ENCODE results near the gene DUSP3. TPM values are rescaled to one million over a fixed set of nuclear protein-coding genes. Genes with fewer than 3 reads are reported as not detected.

Gene DUSP3
- total RNA-seq, 1 donor from 2014 or later: 77.5 TPM

DNA sequence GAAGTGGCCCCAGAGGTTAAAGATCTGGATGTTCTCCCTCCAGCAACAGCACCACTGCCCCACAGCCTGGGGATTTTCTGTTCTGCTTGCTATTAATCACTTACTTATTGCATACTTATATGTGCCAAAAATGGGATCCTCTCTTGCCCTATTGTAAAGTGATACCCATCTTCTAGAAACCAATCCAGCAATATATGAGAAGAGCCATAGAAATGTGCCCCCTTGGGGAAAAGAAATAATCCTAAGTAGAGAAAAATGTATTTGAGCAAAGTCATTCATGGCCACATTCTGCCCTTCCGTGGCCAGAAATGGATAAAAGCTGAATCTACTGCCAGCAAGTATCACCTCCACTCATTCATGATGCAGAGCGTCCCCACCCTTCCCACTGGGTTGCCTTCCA, 41.1 kb downstream of the DUSP3 start:
- no peak for DNase-seq (ENCODE audit: extremely low read depth, low read depth, low spot score)

DNA sequence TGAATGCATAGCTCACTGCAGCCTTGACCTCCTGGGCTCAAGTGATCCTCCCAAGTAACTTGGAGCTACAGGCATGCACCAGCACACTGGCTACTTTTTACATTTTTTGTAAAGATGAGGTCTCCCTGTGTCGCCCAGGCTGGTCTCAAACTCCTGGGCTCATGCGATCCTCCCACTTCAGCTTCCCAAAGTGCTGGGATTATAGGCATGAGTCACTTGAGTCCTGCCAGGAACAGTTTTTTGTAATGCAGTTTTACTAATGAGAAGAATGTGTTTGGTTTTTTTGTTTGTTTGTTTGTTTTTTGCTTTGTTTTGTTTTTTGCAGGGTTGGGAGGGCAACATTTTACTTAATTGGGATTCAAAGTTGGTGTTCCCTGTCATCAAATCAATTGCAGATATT, 42.4 kb downstream of the DUSP3 start:
- no peak for DNase-seq (ENCODE audit: extremely low read depth, low read depth, low spot score)

DNA sequence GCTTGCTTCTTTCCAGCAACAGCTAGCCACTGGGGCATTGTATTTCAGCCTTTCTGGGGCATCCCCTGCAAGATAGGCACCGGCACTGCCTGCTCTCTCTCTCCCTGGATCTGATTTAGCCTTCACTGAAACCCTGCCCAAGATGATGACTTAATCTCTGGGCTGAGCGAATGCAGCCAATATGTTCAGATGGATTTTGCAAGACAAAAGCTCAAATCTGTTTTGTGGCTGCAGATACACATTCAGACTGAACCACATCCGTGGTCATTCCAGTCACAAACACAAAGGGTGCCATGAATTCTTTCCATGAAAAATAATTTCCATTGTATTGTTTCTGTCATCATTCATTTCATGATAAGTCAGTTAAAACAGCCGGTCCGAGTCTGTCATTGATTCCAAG, 44.4 kb downstream of the DUSP3 start:
- DNase-seq (ENCODE audit: extremely low read depth, low read depth, low spot score): no peak

DNA sequence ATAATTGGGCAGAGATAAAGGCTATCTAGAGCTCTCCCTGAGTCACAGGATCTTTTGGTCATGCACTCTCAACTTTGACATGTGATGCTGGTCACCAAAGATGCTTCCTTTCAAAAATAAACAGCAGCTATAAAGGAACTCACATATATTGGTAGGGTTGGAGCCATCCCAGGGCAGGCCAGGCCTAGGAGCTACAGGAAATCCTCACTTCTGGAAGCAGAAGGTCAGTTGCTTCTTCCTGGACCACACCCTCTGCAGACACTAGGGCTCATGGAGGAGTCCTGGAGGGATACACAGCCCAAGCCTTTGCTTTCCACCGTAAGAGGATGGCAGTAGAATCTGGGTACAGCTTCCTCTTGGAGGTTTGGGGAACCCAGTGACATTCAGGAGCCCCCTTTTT, 44.8 kb downstream of the DUSP3 start:
- DNase-seq (ENCODE audit: extremely low read depth, low read depth, low spot score): no peak

DNA sequence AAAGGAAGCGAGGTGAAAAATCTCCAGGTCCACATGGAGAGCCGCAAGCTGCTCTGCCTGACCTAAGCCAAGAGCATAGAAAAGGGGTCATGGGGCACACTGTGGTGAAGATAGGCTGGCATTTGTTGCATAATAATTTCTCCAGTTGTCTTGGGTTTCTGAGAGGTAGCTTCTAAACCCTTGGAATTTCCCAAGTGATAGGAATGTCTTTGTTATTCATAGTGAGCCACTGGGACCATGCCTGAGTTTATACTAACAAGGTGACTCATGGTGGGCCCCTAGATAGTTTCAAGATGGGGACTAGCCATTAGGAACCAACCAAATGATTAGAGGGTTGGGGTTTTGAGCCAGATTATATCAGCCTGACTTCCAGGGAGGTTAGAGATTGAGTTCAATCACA, 45.8 kb downstream of the DUSP3 start:
- no peak for DNase-seq (ENCODE audit: extremely low read depth, low read depth, low spot score)

DNA sequence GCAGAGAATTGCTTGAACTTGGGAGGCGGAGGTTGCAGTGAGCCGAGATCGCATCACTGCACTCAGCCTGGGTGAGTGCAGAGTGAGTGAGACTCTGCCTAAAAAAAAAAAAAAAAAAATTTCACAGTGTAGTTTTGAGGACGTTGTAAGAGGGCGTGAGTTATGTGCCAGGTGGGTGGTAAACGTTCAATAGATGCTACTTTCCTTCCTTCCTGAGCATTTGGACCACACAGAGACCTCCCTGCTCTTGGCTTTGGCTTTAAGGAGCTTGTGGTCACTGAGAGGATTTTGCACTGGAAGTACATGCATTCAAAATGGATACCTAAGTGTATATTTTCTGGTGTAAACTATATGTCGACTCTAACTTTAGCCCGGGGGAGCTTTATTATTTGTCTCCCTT, 50.7 kb downstream of the DUSP3 start:
- no peak for DNase-seq (ENCODE audit: extremely low read depth, low read depth, low spot score)

DNA sequence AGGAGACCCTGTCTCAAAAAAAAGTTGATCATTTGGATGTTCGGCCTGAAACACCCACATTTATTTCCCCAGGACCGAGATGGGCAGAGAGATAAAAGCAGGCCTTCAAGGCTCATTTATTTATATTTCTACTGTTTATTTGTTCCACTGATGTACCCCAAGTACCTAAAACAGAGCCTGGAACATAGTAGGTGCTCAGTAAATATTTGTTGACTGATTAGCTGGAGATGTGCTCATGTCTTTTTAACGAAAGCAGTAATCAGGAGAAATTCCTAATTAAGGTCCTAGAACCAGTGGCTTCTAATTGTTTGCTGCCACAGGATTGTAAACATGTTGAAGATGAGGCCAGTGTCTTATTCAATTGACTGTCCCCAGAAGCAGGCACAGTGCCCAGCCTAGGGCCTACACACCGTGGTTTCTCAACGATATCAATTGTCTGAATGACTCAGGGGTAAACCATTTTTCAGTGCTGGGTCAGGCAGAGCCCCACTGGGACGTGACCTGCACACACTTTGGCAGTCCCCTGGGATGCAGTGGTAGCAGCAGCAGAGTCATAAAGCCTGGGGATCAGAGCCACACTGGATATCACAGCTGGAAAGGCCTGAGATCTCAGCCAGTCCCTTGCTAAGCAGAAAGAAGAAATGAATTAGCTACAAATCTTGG, 54.9 kb downstream of the DUSP3 start:
- DNase-seq (ENCODE audit: extremely low read depth, low read depth, low spot score): no peak

DNA sequence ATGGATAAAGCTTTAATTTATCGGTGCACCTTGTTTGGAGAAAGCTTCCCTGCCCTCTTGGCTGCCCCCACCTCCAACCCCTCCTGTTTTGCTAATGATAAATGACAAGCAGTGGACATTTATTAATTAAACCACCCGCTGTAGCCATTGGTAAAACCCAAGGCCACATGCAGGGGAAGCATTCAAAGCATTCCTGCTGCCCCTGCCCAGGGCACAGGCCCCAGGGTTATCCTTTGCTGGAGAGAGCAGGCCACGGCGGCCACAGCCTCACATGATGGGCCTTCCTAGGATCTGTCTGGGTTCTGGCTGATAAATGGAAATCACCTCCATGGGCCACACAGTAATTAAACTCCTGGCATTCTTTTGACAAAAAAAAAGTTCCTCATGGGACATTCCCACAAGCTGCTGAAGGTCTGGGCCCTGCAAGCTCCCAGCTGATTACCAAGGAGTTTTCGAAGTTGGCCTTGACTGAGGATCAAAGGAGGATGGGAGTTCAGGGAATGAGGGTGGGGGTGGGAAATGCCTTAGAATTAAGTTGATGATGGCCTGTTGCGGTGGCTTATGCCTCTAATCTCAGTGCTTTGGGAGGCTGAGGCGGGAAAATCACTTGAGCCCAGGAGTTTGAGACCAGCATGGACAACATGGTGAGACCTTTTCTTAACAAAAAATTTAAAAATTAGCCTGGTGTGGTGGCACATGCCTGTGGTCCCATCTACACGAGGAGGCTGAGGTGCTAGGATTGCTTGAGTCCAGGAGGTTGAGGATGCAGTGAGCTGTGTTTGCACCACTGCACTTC, 55.7 kb downstream of the DUSP3 start:
- no peak for DNase-seq (ENCODE audit: extremely low read depth, low read depth, low spot score)

DNA sequence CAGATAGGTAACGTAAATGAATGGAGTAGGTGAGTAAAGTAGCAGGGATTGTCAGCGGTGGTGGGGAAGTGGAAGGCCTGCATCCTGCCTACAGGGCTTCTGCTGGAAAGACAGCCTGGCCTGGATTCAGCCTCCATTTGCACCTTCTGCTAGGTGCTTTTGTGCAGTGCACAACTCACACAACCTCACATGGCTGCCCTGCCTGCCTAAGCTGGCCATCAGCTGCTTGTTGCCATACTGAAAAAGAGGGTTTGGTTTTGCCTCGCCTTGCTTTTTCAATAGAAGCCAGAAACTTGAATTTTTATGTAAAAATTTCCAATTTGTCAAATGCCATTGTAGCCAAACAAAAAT, 56.5 kb downstream of the DUSP3 start:
- no peak for DNase-seq (ENCODE audit: extremely low read depth, low read depth, low spot score)

DNA sequence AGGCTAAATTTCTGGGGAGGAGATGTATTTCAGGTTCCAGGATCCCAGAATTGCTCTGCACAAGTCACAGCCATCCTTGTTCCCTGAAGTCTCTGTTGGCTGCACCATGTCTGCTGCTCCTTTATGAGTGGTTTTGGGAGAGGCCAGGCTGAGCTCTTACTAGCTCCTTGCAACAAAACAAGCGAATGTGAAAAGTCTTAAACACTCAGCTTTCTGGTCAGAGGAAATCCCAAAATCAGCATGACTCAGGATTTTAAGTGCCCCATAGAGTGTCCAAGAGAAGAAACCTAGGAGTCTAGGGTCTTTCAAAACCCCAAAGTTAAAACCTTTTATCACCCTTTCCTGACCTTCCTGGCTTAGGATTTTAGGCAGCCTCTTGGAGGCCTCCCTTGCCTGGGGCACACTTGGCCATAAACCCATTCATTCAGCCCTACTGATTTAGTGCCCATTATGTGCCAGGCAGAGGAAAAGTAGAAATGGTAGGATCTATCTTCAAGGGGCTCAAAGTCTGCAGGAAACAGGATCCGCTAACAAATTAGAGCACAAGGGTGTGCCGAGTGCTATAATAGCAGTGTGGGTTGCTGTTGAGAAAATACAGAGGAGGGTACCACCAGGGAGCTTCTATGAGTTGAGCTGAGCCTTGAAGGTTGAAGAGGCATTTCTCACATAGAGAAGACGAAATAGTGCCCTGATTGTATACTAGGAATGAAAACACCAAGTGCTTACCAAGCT, 57.1 kb downstream of the DUSP3 start:
- DNase-seq (ENCODE audit: extremely low read depth, low read depth, low spot score): no peak

DNA sequence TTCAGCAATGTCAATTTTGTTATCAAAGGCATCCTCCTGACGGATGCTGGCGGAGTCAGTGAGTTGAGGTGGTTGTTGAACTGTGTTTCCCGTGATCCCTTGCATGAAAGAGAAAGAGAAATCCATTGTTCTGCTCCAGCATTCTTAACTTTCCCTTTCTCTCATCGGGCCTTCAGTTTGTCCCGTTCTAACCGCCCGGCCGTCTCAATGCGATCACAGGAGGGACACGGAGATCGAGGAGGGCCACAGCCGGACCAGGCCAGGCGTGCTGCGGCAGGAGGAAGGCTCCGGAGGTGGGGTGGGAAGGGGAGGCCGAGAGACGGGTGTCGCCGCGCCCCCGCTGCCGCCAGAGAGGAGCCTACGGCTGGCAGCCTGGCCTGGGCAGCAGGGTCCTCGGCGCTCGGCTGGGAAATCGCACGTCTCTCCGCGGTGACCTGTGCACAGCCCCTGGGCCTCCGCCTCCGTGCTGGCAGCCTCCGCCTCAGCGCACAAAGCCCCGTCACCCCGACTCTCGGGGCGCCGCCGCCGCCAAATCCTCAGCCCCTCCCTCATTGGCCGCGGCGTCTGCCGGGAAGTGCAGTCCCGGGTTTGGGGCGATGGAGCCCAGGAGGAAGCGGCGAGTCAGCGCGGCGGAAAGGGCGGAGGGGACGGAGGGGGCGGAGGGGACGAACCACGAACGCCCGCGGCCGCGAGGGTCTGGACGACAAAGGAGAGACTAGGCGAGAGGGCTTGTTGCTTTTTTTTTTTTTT, 58.3 kb downstream of the DUSP3 start:
- DNase-seq (ENCODE audit: extremely low read depth, low read depth, low spot score): no peak

DNA sequence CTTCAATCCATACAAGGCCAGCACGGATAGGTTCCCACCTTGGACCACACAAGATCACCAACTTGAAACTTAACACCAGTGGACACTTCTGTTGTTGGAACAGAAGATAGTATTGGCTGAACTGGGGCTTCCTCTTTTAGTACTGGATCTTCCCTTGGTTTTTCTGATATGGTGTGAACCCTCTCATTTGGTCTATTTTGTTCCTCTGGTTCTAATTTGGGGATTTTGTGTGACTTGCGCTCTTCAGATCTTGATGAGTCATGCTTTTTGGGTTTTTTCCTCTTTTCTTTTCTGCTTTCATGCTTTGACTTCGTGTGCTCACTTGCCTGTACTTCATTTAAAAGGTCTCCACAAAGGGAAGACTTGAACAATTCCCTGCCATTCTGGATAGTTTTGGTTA, 59.2 kb downstream of the DUSP3 start:
- no peak for DNase-seq (ENCODE audit: extremely low read depth, low read depth, low spot score)

DNA sequence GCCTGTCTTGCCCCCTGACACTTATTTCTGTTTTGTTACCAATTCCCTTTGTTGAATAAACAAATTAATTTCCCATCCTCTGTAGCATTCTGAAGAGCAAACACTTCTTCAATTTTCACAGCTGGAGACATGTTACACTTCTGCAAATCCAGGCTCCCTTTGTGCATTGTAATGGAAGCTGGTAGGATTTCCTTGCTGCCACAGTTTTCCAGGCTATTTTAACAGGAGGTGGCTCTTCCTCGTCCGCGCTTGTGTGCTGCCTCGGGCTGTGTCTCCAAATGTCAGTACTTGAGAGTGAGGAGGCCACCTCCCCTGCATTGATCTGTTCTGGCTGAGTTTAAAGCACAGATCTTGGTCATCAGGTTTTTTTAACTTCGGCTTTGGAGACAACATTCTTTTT, 60.2 kb downstream of the DUSP3 start:
- DNase-seq (ENCODE audit: extremely low read depth, low read depth, low spot score): no peak

DNA sequence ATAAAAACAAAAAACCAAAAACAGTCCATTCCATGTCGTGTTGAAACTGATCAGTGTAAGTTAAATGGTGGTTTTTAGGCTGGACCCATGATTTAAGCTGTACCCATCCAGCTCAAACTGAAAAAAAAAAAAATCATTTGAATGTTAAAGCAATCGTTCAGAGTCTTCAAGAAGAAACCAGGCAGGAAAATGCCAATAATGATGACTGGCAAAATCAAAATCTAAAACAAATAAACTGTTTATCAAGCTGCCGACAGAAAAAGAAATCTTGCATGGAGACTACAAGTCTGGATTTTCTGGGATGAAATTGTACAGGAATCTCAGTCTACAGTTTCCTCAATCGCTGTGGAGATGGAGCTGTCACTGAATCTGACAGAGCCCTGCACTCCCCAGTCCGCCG, 60.9 kb downstream of the DUSP3 start:
- DNase-seq (ENCODE audit: extremely low read depth, low read depth, low spot score): no peak

Other genes with a start within 250 kb of the DUSP3 start
- gene ETV4, start 232.6 kb downstream of the DUSP3 start, total RNA-seq: 14.2 and 22.4 TPM in 2 replicates
- 1.9 TPM in 1 of 2 replicates, not detected in the other for gene MEOX1, start 117.1 kb downstream of the DUSP3 start, total RNA-seq
- not detected in 2 replicates for gene SOST, start 20.2 kb downstream of the DUSP3 start, total RNA-seq
- gene CFAP97D1, start 1.5 kb upstream of the DUSP3 start, total RNA-seq: not detected in 2 replicates
- 3.6 and 4.1 TPM in 2 replicates for gene MPP3, start 54.2 kb upstream of the DUSP3 start, total RNA-seq
- not detected in 2 replicates for gene CD300LG, start 68.2 kb upstream of the DUSP3 start, total RNA-seq
- 1.2 and 1.9 TPM in 2 replicates for gene MPP2, start 128.6 kb upstream of the DUSP3 start, total RNA-seq
- not detected in 2 replicates for gene PPY, start 163.5 kb upstream of the DUSP3 start, total RNA-seq
- gene PYY, start 175.0 kb upstream of the DUSP3 start, total RNA-seq: 0.64 TPM in 1 of 2 replicates, not detected in the other
- 1.8 and 4.6 TPM in 2 replicates for gene NAGS, start 225.6 kb upstream of the DUSP3 start, total RNA-seq
- gene TMEM101, start 236.0 kb upstream of the DUSP3 start, total RNA-seq: 30.0 and 37.2 TPM in 2 replicates

Data from glomerular endothelial cell (primary cell).